Esophagus muscularis mucosa (tissue), 4 donors: ENCODE results near the gene MRPL33. TPM values are rescaled to one million over a fixed set of nuclear protein-coding genes. Genes with fewer than 3 reads are reported as not detected.

Experiments used
- DNase-seq: peaks from one replicate; pipeline ENCODE4 v3.0.0-alpha.2; 2017; ENCODE audit errors: extremely low spot score
- H3K27ac ChIP-seq, 4 donors: fragments of 200-600 bp; sonication (generic); replicated peaks in 1 of 4; 1 replicate in 3 of 4; 2 replicates in 1 of 4; pipeline ENCODE4 v1.5.1; 2016 to 2019; ENCODE audit warnings: mild to moderate bottlenecking in 1 of 4
- H3K27me3 ChIP-seq, 4 donors: fragments of 200-600 bp; sonication (generic); one replicate each; pipeline versions ENCODE4 v1.5.1 to v1.6.0; 2016 to 2019
- H3K36me3 ChIP-seq, 4 donors: fragments of 200-600 bp; sonication (generic); one replicate each; pipeline ENCODE4 v1.5.1; 2016 to 2019
- H3K4me1 ChIP-seq, 4 donors: fragments of 200-600 bp; sonication (generic); one replicate each; pipeline ENCODE4 v1.5.1; 2016 to 2019
- H3K4me3 ChIP-seq, 4 donors: fragments of 200-600 bp; sonication (generic); 1 replicate in 2 of 4; 2 replicates in 2 of 4; pipeline ENCODE4 v1.5.1; 2016 to 2019; ENCODE audit warnings: mild to moderate bottlenecking in 4 of 4, moderate library complexity in 1 of 4
- H3K9me3 ChIP-seq, 4 donors: fragments of 200-600 bp; sonication (generic); 1 replicate in 3 of 4; 2 replicates in 1 of 4; pipeline ENCODE4 v1.5.1; 2016 to 2019
- EP300 ChIP-seq: sonication (generic); formaldehyde crosslinking; IDR thresholded peaks from one replicate; pipeline ENCODE4 v1.6.1; 2017; ENCODE audit warnings: antibody characterized with exemption
- POLR2A ChIP-seq: fragments of 450-650 bp; IDR thresholded peaks from one replicate; pipeline ENCODE4 v1.6.1; 2017; ENCODE audit warnings: antibody characterized with exemption, moderate library complexity, mild to moderate bottlenecking, low read depth
- POLR2AphosphoS5 ChIP-seq, 2 donors: sonication (generic); formaldehyde crosslinking; IDR thresholded peaks; one replicate each; pipeline ENCODE4 v1.6.1; 2017; ENCODE audit warnings: antibody characterized with exemption in 2 of 2
- WGBS: methylation state at CpG from one replicate; pipeline ENCODE4 v1.1.5; 2018; 5-methylcytosine and 5-hydroxymethylcytosine counted together
- intact Hi-C: fragments of 100-400 bp; cut with DNase I; formaldehyde crosslinking; loops from one replicate; pipeline ENCODE4 v1.15.1; 2023
- total RNA-seq, 4 donors: library from RNA; depleted of rRNA; stranded (reverse); fragments of >200 nt; gene quantifications; one replicate each; pipeline versions ENCODE4 v1.1.0 to v1.2.1, GENCODE V29; 2016
- TF ChIP-seq, protein P1 (sequence below), 3 experiments: fragments of 200-600 bp in 2 of 3; fragments of 450-650 bp in 1 of 3; sonication (generic) in 2 of 3; IDR thresholded peaks; one replicate each; pipeline ENCODE4 v1.5.1; 2017 to 2019; ENCODE audit warnings: antibody characterized with exemption in 3 of 3, mild to moderate bottlenecking in 2 of 3, moderate library complexity in 1 of 3

The MRPL33 gene
- total RNA-seq, 4 donors from 2014 or later: 283 to 500 (median 345) TPM

DNA sequence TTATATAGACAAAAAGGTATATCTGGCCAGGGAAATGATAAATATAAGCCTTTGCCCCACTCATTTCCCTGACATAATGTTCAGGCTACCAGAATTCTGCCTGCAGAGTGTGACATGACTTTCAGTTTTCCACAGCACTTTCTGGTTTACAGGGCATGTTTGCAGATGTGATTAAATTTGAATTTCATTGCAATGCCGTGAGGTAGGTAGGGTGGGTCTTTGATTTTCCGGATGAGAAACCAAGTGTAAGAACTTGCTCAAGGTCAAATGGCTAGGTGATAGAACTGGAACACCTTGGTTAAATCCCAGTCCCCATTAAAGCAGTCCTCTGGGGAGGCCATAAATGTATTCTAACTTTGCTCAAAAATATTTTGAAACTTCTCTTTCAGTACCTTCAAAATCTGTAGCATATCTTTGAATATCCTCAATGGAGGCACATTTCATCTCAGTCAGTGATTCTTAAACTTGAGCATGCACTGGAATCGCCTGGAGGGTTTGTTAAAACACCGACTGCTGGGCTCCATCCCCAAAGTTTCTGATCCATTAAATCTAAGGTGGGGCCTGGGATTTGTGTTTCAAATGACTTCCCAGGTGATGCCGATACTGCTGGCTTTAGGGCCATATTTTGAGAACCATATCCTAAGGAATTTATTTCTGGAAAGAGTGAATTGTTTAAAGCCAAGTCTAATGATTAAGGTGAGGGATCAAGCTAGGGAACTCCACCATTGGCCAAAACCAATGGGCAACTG, 35.0 kb downstream of the MRPL33 start:
- Histone ChIP-seq H3K4me3 (no peak overlapping the region), H3K4me1 (peaks cover 11 to 34% (median 14%) of the 10 kb centered on the region in 4 donors), H3K27me3 (no peaks in the 10 kb centered on the region), H3K36me3 (no peaks in the 10 kb centered on the region), H3K9me3 (no peaks in the 10 kb centered on the region), H3K27ac (no peak overlapping the region)
- TF ChIP-seq POLR2A (no peak), EP300 (no peak), POLR2AphosphoS5 (IDR thresholded peaks at IDR 0.05) (no peak)
- TF ChIP-seq, protein P1, sequence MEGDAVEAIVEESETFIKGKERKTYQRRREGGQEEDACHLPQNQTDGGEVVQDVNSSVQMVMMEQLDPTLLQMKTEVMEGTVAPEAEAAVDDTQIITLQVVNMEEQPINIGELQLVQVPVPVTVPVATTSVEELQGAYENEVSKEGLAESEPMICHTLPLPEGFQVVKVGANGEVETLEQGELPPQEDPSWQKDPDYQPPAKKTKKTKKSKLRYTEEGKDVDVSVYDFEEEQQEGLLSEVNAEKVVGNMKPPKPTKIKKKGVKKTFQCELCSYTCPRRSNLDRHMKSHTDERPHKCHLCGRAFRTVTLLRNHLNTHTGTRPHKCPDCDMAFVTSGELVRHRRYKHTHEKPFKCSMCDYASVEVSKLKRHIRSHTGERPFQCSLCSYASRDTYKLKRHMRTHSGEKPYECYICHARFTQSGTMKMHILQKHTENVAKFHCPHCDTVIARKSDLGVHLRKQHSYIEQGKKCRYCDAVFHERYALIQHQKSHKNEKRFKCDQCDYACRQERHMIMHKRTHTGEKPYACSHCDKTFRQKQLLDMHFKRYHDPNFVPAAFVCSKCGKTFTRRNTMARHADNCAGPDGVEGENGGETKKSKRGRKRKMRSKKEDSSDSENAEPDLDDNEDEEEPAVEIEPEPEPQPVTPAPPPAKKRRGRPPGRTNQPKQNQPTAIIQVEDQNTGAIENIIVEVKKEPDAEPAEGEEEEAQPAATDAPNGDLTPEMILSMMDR (IDR thresholded peaks at IDR 0.05): no peak
- DNase-seq: no peak
- intact Hi-C loops: loop anchor here (5.0 kb wide), 1 partner anchor 81 kb away; no protein-coding TSS in a partner anchor
- WGBS: 96% methylated on average over 5 of the region's 5 CpGs

DNA sequence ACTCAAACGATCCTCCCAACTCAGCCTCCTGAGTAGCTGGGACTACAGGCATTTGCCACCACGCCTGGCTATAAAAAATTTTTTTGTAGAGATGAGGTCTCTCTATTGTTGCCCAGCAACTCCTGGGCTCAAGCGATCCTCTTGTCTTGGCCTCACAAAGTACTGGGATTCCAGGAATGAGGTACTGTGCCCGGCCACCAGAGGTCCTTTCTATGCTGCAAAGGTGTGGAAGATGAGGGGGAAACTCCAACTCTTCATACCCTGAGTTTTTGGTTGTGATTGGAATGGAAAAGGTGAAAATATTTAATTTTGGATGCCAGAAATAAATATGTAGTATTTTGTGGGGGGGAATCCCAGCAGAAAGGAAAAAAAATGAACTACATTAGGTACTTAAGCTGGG, 36.0 kb downstream of the MRPL33 start:
- intact Hi-C loops: loop anchor here (5.0 kb wide), 1 partner anchor 80 kb away; no protein-coding TSS in a partner anchor

DNA sequence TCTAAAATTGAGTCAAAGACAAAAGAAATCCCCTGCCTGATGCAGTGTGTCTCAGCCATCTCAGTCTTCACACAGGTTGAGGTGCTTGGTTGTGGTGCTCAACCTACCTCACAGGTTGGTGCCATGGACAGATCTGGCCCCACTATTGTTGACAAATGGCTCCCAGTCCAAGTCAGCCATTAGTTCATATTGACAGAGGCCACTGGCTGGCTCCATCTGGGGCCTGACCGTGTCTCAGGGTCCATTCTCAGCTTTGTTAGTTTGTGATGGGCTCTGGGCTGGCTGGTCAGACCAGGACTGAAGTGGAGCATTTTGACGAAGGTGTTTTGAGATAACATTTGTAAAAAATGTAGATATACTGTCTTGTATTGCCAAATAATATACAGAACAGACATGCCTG, 36.9 kb downstream of the MRPL33 start:
- H3K4me3 ChIP-seq: no peak overlapping the region
- no peaks in the 10 kb centered on the region for H3K27me3 ChIP-seq
- intact Hi-C loops: loop anchor here (5.0 kb wide), 1 partner anchor 79 kb away; no protein-coding TSS in a partner anchor
- no peaks in the 10 kb centered on the region for H3K9me3 ChIP-seq
- H3K4me1 ChIP-seq: peaks cover 8 to 21% (median 11%) of the 10 kb centered on the region in 4 donors
- TF ChIP-seq POLR2A: no peak
- peak overlapping the region in 1 of 4 donors; percentile 53 for H3K27ac ChIP-seq
- no peaks in the 10 kb centered on the region for H3K36me3 ChIP-seq
- WGBS: 95% methylated on average over 2 of the region's 2 CpGs
- DNase-seq: peak; percentile 55

More for the DNA sequence above, 36.0 kb downstream of the MRPL33 start:
- TF ChIP-seq, protein P1 (IDR thresholded peaks at IDR 0.05): peak; percentile 39 to 61 (median 52)
- no peak for TF ChIP-seq EP300
- WGBS: 78% methylated on average over 4 of the region's 4 CpGs
- H3K9me3 ChIP-seq: no peaks in the 10 kb centered on the region
- no peak overlapping the region for H3K4me3 ChIP-seq
- no peak for DNase-seq
- H3K27me3 ChIP-seq: no peaks in the 10 kb centered on the region
- H3K36me3 ChIP-seq: no peaks in the 10 kb centered on the region
- no peak overlapping the region for H3K27ac ChIP-seq
- H3K4me1 ChIP-seq: peaks cover 11 to 26% (median 12%) of the 10 kb centered on the region in 4 donors

DNA sequence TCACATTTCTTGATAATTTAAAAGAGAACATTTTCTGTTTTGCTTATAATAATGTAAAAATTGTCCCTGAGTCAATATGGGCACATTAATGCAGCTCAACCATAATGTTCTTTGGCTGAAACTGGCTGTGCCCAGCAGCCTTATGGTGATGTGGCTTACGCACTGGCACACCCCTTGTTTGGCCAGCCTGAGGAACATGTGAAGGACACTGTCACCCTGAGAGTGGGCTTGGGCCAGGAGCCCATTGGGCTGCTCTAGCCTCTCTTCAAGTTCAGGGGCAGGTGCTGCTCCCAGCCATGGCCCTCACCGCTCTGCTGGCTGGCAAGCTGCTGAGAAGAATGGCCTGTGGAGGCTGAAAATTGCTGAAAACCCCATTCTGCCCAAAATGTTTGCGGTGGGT, 37.5 kb downstream of the MRPL33 start:
- H3K27me3 ChIP-seq: no peaks in the 10 kb centered on the region
- H3K4me3 ChIP-seq: no peak overlapping the region
- TF ChIP-seq, protein P1 (IDR thresholded peaks at IDR 0.05): no peak
- no peak for TF ChIP-seq EP300
- TF ChIP-seq POLR2AphosphoS5 (IDR thresholded peaks at IDR 0.05): no peak
- no peak for TF ChIP-seq POLR2A
- peak overlapping the region; percentile 4 to 57 (median 55) for H3K27ac ChIP-seq
- peaks cover 8 to 21% (median 11%) of the 10 kb centered on the region in 4 donors for H3K4me1 ChIP-seq
- no peaks in the 10 kb centered on the region for H3K9me3 ChIP-seq
- DNase-seq: peak; percentile 62
- intact Hi-C loops: loop anchor here (5.0 kb wide), 1 partner anchor 78 kb away; no protein-coding TSS in a partner anchor
- no peaks in the 10 kb centered on the region for H3K36me3 ChIP-seq
- 89% methylated on average over 2 of the region's 3 CpGs for WGBS

DNA sequence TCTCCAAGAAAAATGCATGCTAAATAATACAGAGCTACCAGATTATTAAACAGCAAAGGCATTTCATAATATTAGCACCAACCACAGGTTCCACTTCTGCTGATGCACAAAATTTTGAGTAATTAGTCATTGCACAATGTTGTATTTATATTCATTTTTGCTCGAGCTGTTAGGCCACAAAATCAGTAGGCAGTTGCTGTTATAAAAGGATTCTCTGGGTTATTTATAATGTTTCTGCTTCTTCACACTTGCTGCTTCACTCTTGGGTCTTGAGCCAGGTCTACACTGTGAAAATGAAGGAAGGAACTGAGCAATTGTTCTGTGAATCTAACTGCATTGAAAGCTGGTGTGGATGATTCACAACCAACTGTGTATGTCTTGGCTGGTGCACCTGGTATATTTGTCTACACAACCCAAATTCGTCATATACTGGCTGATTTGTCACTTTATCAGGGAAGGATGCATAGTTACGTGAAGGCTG, 38.3 kb downstream of the MRPL33 start:
- Histone ChIP-seq H3K4me1 (peaks cover 8 to 15% (median 11%) of the 10 kb centered on the region in 4 donors), H3K27ac (peak overlapping the region; percentile 4 to 57 (median 55)), H3K9me3 (no peaks in the 10 kb centered on the region), H3K4me3 (no peak overlapping the region), H3K36me3 (no peaks in the 10 kb centered on the region), H3K27me3 (no peaks in the 10 kb centered on the region)
- intact Hi-C loops: loop anchor here (5.0 kb wide), 2 partner anchors 48 to 78 kb away; no protein-coding TSS in a partner anchor
- DNase-seq: peak; percentile 45
- 39% methylated on average over 3 of the region's 3 CpGs for WGBS
- TF ChIP-seq EP300: no peak
- peak in 1 of 2 donors; percentile 26 for TF ChIP-seq POLR2AphosphoS5 (IDR thresholded peaks at IDR 0.05)
